Keratinocyte (primary cell): ENCODE data around the gene DCAF11.

Source experiments
- EZH2 ChIP-seq: IDR thresholded peaks from one replicate; pipeline ENCODE4 v1.6.1; 2012; ENCODE audit warnings: inconsistent platforms, mild to moderate bottlenecking, low read length, moderate library complexity
- TF ChIP-seq, protein P1 (sequence below), 3 experiments: IDR thresholded peaks in 1 of 3; conservative IDR thresholded peaks in 1 of 3; optimal IDR thresholded peaks in 1 of 3; 2 replicates in 2 of 3; 3 replicates in 1 of 3; pipeline versions ENCODE3 to v1.5.1; 2011; ENCODE audit warnings: low read length in 3 of 3, mild to moderate bottlenecking in 3 of 3, moderate library complexity in 2 of 3, control low read depth in 1 of 3, inconsistent platforms in 1 of 3; ENCODE audit not compliant: insufficient read depth in 2 of 3; ENCODE audit errors: extremely low read depth in 1 of 3

- TF ChIP-seq, protein P1, sequence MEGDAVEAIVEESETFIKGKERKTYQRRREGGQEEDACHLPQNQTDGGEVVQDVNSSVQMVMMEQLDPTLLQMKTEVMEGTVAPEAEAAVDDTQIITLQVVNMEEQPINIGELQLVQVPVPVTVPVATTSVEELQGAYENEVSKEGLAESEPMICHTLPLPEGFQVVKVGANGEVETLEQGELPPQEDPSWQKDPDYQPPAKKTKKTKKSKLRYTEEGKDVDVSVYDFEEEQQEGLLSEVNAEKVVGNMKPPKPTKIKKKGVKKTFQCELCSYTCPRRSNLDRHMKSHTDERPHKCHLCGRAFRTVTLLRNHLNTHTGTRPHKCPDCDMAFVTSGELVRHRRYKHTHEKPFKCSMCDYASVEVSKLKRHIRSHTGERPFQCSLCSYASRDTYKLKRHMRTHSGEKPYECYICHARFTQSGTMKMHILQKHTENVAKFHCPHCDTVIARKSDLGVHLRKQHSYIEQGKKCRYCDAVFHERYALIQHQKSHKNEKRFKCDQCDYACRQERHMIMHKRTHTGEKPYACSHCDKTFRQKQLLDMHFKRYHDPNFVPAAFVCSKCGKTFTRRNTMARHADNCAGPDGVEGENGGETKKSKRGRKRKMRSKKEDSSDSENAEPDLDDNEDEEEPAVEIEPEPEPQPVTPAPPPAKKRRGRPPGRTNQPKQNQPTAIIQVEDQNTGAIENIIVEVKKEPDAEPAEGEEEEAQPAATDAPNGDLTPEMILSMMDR (optimal IDR thresholded peaks at IDR 0.05 in 1 of 3, IDR thresholded peaks at IDR 0.05 in 1 of 3, conservative IDR thresholded peaks at IDR 0.05 in 1 of 3; ENCODE audit: extremely low read depth in 1 of 3, insufficient read depth in 2 of 3, low read length in 3 of 3) = no peak
- no peak for TF ChIP-seq EZH2
Observed at GRCh38 chr14:24098229-24098926, 16.2 kb upstream of the DCAF11 start.
